HL-60 (cell line): Measurements from ENCODE around the gene VPS26A.

Experiments
- DNase-seq, 2 experiments: peaks; one replicate each; pipeline ENCODE4 v3.0.0-alpha.2; 2010 to 2020; ENCODE audit warnings: low read depth in 1 of 2, low spot score in 1 of 2
- H3K27ac ChIP-seq: fragments of 250-450 bp; sonication (Bioruptor Pico); replicated peaks from 2 replicates; pipeline ENCODE4 v1.5.1; 2020; ENCODE audit warnings: mild to moderate bottlenecking, moderate library complexity
- H3K27me3 ChIP-seq: fragments of 250-450 bp; sonication (Bioruptor Pico); 2 replicates; pipeline ENCODE4 v1.5.1; 2021; ENCODE audit warnings: mild to moderate bottlenecking, moderate library complexity; ENCODE audit not compliant: insufficient read depth, poor library complexity, severe bottlenecking
- H3K4me3 ChIP-seq: replicated peaks from 2 replicates; pipeline ENCODE4 v1.5.1; 2011; ENCODE audit warnings: mild to moderate bottlenecking, control low read depth, low read length; ENCODE audit not compliant: insufficient read depth
- GABPA ChIP-seq: IDR thresholded peaks from 2 replicates; pipeline ENCODE4 v1.6.1; 2012; ENCODE audit warnings: low read depth
- POLR2AphosphoS5 ChIP-seq: IDR thresholded peaks from 2 replicates; pipeline ENCODE4 v1.6.1; 2012; ENCODE audit warnings: low read depth
- SPI1 ChIP-seq: IDR thresholded peaks from 2 replicates; pipeline ENCODE4 v1.6.1; 2012; ENCODE audit warnings: low read depth, mild to moderate bottlenecking, borderline replicate concordance
- TF ChIP-seq, protein P1 (sequence below): IDR thresholded peaks from 2 replicates; pipeline ENCODE4 v1.6.1; 2012; ENCODE audit warnings: low read depth; ENCODE audit not compliant: insufficient replicate concordance
- TF ChIP-seq, protein P2 (sequence below): IDR thresholded peaks from one replicate; pipeline ENCODE4 v1.5.1; 2011; ENCODE audit warnings: low read length, control low read depth, inconsistent platforms; ENCODE audit not compliant: insufficient read depth

Gene VPS26A

DNA sequence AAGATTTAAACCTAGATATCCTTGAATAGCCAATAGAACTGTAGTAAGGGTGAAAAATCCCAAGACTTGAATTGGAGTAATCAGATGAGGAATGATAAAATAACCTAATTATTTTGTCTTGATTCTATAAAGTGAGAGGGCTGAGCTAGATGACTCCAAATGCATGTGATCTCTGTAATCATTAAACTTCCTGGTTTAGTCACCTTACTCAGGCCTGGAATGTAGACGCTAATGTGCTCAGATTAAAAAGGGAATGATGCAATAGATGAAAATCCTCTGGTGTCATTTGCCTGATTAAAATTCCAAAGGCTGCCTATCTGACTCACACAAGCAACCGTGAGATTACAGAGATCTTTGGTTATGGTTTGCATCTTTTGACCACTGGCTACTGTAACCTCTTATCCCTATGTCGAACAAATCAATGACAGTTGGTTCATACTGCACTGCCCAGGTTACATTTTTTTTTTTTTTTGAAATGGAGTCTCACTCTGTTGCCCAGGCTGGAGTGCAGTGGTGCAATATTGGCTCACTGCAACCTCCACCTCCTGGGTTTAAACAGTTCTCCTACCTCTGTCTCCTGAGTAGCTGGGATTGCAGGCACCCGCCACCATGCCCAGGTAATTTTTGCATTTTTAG is 93.3 kb downstream of the VPS26A start:
- H3K4me3 ChIP-seq: no peak overlapping the region
- H3K27ac ChIP-seq: no peak overlapping the region
- no peak for DNase-seq
- TF ChIP-seq GABPA: no peak
- TF ChIP-seq SPI1: no peak
- TF ChIP-seq, protein P1, sequence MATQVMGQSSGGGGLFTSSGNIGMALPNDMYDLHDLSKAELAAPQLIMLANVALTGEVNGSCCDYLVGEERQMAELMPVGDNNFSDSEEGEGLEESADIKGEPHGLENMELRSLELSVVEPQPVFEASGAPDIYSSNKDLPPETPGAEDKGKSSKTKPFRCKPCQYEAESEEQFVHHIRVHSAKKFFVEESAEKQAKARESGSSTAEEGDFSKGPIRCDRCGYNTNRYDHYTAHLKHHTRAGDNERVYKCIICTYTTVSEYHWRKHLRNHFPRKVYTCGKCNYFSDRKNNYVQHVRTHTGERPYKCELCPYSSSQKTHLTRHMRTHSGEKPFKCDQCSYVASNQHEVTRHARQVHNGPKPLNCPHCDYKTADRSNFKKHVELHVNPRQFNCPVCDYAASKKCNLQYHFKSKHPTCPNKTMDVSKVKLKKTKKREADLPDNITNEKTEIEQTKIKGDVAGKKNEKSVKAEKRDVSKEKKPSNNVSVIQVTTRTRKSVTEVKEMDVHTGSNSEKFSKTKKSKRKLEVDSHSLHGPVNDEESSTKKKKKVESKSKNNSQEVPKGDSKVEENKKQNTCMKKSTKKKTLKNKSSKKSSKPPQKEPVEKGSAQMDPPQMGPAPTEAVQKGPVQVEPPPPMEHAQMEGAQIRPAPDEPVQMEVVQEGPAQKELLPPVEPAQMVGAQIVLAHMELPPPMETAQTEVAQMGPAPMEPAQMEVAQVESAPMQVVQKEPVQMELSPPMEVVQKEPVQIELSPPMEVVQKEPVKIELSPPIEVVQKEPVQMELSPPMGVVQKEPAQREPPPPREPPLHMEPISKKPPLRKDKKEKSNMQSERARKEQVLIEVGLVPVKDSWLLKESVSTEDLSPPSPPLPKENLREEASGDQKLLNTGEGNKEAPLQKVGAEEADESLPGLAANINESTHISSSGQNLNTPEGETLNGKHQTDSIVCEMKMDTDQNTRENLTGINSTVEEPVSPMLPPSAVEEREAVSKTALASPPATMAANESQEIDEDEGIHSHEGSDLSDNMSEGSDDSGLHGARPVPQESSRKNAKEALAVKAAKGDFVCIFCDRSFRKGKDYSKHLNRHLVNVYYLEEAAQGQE: no peak
- TF ChIP-seq, protein P2, sequence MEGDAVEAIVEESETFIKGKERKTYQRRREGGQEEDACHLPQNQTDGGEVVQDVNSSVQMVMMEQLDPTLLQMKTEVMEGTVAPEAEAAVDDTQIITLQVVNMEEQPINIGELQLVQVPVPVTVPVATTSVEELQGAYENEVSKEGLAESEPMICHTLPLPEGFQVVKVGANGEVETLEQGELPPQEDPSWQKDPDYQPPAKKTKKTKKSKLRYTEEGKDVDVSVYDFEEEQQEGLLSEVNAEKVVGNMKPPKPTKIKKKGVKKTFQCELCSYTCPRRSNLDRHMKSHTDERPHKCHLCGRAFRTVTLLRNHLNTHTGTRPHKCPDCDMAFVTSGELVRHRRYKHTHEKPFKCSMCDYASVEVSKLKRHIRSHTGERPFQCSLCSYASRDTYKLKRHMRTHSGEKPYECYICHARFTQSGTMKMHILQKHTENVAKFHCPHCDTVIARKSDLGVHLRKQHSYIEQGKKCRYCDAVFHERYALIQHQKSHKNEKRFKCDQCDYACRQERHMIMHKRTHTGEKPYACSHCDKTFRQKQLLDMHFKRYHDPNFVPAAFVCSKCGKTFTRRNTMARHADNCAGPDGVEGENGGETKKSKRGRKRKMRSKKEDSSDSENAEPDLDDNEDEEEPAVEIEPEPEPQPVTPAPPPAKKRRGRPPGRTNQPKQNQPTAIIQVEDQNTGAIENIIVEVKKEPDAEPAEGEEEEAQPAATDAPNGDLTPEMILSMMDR: no peak
- no peak for TF ChIP-seq POLR2AphosphoS5
- no peaks in the 10 kb centered on the region for H3K27me3 ChIP-seq

DNA sequence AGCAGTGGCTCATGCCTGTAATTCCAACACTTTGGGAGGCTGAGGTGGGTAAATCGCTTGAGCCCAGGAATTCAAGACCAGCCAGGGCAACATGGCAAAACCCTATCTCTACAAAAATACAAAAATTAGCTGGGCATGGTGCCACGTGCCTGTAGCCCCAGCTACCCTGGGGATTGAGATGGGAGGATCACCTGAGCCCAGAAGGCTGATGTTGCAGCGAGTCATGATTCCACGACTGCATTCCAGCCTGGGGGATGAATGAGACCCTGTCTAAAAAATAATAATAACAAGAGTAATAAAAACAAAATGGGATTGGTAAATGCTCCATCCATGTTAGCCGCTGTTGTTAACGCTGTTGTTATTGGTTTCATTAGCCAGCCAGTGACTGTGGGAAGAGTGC is 94.9 kb downstream of the VPS26A start:
- Histone ChIP-seq H3K27ac (no peak overlapping the region), H3K27me3 (no peaks in the 10 kb centered on the region), H3K4me3 (no peak overlapping the region)
- TF ChIP-seq GABPA (no peak), SPI1 (no peak), POLR2AphosphoS5 (no peak)
- TF ChIP-seq, protein P1: no peak
- TF ChIP-seq, protein P2: no peak
- no peak for DNase-seq

DNA sequence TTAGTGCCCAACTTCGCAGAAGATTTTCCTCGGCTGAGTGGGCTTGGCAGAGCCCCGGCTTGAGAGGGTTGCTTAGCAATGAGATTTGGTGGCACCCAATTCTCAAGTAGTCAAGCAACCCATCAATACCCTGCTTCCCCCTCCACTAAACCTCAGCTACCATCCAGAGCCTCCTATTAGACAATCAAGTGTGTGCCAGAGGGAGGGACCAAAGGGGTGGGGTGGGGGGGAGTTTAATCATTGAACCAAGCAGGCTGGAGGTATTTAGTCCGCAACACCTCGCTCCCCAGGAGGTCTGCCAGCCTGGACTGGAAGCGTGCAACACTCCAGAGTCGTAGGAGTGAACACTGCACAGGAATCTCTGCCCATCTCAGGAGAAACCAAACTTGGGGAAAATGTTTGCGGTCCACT is 96.1 kb downstream of the VPS26A start, which contains the start of gene HKDC1:
HKDC1 (plus strand) TSS at position 292 of the 411 bp plus-strand sequence; CDS start at position 396, 104 bp downstream.
- TF ChIP-seq SPI1: no peak
- no peak for TF ChIP-seq POLR2AphosphoS5
- no peak for TF ChIP-seq GABPA
- TF ChIP-seq, protein P2: no peak
- TF ChIP-seq, protein P1: no peak
- DNase-seq: no peak
- H3K27ac ChIP-seq: no peak within 1 kb of the TSS
- H3K27me3 ChIP-seq: no peaks in the 10 kb centered on the region
- no peak within 1 kb of the TSS for H3K4me3 ChIP-seq
